Endometrial microvascular endothelial cells (primary cell): ENCODE results near the gene NPHP4. TPM values are rescaled to one million over a fixed set of nuclear protein-coding genes. Genes with fewer than 3 reads are reported as not detected.

ENCODE experiments used
- in situ Hi-C: cut with HindIII; loops from 2 replicates; pipeline ENCODE4 v1.10.0; 2017; ENCODE audit warnings: low sequenced_read_pairs, low pct_unique_long_range_greater_than_20kb; ENCODE audit errors: inconsistent ontology term
- total RNA-seq: library from RNA; depleted of rRNA; stranded (reverse); fragments of >200 nt; gene quantifications from one replicate; pipeline ENCODE4 v1.2.3, GENCODE V29; 2015; ENCODE audit errors: inconsistent ontology term

Gene NPHP4
- total RNA-seq, 1 donor from 2014 or later = 4.2 TPM

DNA sequence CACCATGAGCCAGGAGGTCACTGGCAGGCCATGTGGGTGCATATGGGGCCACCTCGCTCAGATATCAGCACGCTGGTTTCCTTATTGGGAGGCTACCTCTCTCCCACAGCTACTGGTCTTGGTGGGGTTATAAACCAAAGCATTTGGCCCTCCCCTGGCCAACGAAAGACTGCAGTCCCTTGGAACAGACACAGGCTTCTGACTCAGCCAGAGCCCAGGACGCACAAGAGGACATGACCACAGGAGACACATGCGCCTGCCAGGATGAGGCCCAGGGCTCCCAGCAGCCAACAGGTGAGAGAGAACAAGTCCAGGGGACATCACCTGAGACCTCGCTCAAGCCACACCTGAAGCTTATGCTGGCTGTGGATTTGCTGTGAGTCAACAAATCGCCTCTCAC, 13.8 kb downstream of the NPHP4 start:
- in situ Hi-C loops = no loop called here

DNA sequence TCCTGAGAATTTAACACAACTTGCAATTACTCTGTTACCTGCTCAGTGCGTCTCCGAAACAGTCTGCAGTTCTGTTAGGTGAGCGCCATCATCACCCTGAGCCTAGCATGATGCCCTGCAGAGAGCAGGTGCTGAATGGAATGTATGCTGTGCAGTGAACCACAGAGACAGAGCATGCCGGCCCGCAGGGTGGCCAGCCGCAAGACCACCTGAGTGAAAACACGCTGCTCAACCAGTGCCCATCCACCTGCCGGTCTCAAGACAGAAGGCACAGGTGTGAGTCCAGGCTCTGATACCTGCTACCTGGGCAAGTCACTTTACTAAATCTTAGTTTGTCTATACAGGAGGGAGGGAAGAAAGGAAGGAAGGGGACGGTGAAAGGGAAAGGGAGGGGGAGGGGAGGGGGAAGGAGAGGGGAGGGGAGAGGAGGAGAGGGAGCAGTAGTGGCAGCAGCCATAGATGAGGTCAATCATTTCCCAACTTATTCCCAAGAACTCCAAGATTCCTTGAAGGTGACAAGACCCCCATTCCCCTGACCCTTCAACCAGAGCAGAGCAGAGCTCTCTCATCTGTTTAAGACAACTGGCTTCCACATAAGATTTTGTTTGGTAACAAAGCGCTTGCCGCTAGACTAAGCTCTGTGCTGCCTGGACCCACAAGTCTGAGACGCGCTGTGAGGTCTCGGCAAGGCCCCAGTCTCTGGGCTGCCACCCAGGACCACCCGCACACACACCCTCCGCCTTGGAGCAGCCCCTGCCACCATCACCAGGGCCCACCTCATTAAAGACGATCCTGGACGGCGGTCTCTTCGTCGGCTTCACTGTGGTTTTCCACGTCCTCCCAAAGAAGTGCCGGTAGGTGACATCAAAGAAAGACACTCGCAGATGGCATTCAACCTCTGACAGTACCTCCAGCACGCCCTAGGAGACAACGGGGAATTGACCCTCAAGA, 14.5 kb downstream of the NPHP4 start:
- in situ Hi-C loops = no loop called here

- in situ Hi-C loops = no loop called here
Observed at GRCh38 chr1:5976726-5977493, 15.3 kb downstream of the NPHP4 start.

DNA sequence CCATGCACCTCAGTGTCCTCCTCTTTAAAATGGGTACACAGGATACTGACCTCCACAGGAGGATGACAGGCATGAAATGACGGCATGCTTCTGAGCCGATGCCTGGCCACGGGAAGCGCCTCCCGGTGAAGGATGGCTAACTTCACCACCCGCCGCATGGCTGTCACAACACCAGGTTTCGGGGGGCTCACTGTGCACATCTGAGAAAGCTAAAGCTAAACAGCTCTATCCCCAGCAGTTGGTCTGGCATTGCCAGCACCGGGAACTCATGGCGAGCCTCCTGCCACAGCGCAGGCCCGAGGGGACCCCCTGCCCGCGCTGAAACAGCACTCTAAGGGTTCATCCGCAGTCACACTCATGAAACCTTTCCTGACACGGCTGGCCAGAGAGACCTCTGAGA, 16.0 kb downstream of the NPHP4 start:
- in situ Hi-C loops = no loop called here

GRCh38 chr1:5975133-5975880, 16.9 kb downstream of the NPHP4 start:
- in situ Hi-C loops = no loop called here

- in situ Hi-C loops = no loop called here
Observed at GRCh38 chr1:5974631-5975030, 17.6 kb downstream of the NPHP4 start.

DNA sequence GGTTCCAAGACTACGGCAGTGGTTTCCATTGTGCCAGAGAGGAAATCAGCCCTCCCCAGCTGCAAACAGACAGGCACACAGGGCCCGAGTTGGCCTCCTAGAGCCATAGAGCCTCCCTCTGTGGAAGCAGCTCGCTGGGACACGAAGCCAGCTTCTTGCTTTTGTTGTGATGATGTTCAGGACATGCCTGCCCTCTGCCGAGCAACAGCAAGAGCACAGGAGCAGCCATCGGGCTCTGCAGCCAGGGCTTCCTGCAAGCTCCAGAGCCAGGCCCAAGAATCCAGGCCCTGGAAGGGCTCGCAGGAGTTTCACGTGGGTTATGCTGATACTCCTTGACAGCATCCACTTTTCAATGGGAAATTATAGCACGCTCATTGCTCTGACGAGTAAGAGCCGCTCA, 18.5 kb downstream of the NPHP4 start:
- in situ Hi-C loops = no loop called here

GRCh38 chr1:5972198-5972520, 20.1 kb downstream of the NPHP4 start:
- in situ Hi-C loops = no loop called here

GRCh38 chr1:5971471-5972197, 20.6 kb downstream of the NPHP4 start:
- in situ Hi-C loops = no loop called here

DNA sequence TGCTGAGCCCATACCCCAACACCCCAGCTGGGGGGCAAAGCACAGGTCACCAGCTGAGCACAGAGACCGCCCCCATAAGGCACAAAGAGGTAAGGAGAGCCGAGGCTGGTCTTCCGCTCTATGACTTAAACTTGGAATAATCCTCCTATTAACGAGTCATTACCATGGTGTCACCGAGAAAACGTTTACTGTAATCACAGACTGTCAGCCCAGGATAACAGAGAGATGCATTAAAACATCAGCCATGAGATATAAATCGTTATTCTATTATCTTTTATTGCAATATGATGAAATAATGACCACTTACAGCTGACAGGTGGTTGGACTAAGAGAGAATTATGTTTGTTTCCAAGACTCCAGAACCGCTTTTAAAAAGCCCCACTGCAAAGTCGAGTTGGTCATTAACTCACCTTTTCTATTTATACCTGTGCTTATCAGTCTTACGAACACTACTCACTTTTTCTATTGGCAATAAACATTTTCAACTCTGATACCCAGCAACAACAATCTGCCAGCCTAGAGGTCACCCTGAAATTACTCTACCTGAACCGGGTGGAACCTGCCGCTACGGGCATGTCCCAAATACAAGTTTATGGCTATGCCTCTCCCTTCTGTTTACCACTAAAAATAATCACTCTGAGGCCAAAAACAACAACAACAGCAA, 21.5 kb downstream of the NPHP4 start:
- in situ Hi-C loops = no loop called here

DNA sequence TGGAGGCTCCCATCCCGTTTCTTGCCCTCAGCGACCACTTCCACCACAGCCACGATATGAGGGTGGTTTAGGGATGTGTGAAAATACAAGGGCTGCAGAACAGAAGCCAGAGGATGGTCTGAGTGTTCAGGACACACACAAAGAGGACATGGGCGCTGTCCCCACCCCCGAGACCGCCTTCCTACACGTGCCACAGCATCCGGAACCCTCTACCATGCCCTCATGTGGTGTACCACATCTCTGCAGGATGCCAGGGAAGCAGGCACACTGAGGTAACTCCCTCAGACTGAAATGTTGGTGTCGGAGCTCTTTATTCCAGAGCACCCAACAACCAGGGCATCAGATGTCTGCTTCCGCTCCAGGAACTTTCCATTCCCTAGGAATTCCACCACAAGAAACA, 23.1 kb downstream of the NPHP4 start:
- in situ Hi-C loops = no loop called here

GRCh38 chr1:5968161-5968736, 24.0 kb downstream of the NPHP4 start:
- in situ Hi-C loops = no loop called here

DNA sequence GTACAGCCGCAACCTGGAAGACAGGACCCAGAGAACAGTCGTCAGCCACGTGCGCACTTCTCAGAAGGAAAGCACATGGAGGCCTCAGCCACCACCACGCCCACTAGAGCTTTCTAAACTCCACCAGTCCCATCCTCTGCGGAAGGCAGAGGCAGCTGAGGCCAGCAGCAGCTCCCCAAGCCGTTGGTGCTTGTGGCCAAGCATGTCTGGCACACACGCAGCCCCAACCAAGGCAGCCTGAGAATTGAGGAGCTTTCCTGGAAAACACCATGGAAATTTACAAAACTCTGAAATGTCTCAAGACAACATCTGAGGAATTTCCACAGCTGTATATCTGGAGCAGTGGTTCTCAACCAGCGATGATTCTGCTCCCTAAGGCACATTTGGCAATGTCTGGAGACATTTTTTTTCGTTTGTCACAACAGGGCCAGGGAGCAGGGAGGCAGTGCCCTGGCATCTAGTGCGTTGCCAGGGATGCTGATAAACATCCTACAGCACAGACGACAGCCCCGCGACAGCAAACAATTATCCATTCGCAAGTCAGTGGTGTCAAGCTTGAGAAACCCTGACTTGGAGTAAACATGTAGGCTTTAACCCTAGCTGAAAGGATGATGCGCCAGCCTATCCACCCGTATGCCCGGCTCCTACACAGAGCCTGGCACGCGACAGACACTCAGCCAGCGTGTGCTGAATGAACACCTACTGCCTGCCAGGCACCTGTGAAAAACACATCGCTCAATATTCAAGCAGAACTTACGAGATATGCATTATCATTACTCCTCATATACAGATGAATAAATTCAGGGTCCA, 24.7 kb downstream of the NPHP4 start:
- in situ Hi-C loops = no loop called here

- in situ Hi-C loops = no loop called here
Observed at GRCh38 chr1:5966543-5967205, 25.6 kb downstream of the NPHP4 start.

DNA sequence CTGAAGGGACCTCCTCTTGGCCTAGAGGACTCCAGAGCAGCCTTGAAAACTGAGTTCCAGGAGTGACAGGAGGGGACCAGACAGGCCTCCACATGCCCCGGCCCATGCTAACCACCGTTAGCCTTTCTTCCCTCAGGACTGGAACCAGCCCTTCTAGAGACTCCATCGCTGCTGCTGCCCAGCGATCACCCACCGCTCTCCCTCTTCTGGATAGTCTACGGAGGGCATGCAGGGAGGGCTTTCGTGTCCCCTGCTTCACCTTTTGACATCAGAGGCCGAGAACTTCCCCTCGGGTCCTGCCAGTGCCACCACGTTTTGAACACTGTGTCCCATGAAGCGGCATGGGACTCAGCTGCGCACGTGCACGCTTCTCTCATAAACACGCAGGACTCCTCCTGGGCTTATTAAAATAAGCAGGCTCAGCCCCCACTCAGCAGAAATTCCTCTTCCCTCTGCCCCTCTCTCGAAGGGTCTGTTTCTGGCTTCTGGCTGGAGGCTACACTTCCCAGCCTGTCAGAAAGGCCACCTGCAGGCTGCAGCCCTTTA, 26.6 kb downstream of the NPHP4 start:
- in situ Hi-C loops = no loop called here

GRCh38 chr1:5962265-5963105, 29.7 kb downstream of the NPHP4 start:
- in situ Hi-C loops = no loop called here
